ENCODE results near the gene TMEM87B.
"Not testable (repeated sequence)": the region's sequence is repeated elsewhere in the genome, so short reads cannot be mapped to it uniquely, and the experiment has no call there.

TMEM87B gene

DNA sequence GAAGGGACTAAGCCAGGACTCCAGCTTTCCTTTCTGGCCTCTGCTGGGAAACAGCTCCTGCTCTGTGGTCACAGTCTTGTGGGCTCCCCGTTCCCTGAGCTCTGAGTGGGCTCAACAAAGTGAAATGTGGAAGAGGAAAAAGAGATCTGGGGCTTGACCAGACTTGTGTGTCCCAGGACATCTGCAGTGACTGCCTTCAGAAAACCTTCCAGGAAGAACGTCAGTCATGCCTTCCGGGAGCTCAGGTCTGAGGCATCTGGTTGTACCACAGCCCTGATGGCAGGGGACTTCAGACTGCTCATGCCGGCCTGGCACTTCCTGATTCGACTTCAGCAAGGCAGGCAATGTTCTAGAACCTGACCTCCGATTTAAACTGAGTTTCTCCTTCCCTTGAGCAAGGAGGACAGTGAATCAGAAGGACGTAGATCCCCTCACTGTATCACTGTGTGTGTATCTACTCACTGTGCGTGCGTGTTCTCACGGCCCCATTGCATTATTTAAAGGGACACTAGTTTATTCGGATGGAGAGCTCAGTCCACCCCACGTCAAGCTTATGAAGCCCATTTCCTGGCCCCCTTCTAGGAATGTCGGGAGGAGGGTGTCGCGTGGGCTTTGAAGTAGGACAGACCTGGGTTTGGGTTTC lies 82.6 kb downstream of the TMEM87B start:
- DNase-seq: no peak

DNA sequence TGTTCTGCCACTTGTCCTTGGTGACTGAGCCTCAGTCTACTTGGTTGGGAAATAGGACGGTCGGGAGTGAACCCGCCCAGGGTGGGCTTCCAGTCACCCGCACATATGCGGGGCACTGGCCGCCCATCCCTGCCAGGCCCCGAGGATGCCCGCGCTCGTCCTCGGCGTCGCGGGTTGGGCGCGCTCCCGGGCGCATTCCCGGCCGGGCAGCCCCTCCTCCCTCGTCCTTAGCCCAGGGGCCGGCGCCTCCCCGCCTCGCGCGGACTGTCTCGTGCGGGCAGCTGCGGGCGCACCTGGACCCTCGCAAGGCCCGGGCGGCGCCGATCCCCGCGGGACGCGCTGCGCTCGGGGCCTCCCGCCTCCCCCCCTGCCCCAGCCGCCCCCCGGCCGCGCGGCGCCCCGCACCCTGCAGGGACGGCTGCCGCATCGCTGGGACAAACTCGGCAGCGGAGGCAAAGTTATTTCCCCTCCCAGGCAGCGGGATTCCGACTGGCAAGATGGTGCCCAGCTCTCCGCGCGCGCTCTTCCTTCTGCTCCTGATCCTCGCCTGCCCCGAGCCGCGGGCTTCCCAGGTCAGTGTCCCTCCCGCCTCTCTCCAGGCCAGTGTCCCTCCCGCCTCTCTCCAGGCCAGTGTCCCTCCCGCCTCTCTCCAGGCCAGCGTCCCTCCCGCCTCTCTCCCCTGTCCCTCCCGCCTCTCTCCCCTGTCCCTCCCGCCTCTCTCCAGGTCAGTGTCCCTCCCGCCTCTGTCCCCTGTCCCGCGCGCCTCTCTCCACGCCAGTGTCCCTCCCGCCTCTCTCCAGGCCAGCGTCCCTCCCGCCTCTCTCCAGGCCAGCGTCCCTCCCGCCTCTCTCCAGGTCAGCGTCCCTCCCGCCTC lies 83.3 kb downstream of the TMEM87B start, which contains the start of gene FBLN7:
TSS of gene FBLN7 (plus strand) at position 227 of the 874 bp plus-strand sequence. CDS start at position 498, 271 bp downstream.
- no peak for DNase-seq

- DNase-seq: not testable (repeated sequence)
These were observed 84.1 kb downstream of the TMEM87B start for GRCh38 chr2:112139033-112139614.

DNA sequence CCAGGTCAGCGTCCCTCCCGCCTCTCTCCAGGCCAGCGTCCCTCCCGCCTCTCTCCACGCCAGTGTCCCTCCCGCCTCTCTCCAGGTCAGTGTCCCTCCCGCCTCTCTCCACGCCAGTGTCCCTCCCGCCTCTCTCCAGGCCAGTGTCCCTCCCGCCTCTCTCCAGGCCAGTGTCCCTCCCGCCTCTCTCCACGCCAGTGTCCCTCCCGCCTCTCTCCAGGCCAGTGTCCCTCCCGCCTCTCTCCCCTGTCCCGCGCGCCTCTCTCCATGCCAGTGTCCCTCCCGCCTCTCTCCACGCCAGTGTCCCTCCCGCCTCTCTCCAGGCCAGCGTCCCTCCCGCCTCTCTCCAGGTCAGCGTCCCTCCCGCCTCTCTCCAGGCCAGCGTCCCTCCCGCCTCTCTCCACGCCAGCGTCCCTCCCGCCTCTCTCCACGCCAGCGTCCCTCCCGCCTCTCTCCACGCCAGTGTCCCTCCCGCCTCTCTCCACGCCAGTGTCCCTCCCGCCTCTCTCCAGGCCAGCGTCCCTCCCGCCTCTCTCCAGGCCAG lies 84.7 kb downstream of the TMEM87B start:
- DNase-seq: not testable (repeated sequence)

GRCh38 chr2:112140205-112140802 lies 85.2 kb downstream of the TMEM87B start:
- DNase-seq: no peak

DNA sequence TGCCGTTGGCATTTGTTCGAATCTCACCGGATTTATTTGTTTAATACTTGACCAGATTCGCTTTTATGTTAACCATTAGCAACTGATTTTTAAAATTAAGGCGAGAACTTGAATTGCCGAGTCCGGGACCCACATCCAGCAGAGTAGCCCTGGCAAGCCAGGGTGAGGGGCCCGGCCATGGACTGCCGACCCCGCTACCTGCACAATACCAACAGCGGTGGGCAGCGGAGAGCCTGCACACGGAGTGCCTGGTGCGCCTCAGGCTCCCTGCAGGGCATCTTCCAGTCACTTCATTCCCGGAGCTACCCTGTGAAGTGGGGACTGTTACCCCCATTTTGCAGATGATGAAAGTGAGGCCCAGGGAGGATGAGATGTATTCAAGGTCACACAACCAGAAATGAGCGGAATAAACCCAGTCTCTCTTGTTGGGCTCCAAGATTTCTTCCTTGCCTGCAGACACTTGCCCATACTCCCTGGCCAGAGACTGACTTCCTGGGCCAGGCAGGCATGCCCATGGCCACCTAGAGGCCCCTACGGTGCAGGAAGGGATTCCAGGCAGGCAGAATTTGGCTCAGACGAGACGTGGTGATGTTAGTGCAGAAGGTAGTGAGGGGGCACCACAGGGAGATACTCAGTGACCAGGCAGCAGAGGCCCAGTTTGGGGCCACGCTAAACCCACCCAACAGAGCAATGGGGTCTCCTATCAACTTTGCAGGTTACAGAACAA lies 86.0 kb downstream of the TMEM87B start:
- no peak for DNase-seq

DNA sequence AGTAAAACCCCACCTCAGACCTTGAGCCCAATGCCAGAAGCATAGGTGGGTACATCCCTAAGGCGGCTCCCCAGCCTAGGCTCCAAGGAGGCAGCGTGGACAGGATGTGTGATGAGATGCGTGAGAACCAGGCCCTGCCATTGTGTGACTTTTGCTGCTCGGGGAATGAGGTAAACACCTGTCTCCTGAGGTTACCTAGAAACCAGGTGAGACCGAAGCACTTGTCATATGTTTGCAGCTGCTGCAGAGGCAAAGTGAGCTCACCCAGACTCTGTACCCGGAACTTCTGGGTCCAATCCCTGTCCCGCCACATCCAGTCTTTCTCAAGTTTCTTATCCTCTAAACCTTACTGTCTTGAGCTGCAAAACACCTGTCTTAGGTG lies 86.5 kb downstream of the TMEM87B start:
- DNase-seq: no peak

GRCh38 chr2:112142525-112143078 lies 87.5 kb downstream of the TMEM87B start:
- DNase-seq: no peak

DNA sequence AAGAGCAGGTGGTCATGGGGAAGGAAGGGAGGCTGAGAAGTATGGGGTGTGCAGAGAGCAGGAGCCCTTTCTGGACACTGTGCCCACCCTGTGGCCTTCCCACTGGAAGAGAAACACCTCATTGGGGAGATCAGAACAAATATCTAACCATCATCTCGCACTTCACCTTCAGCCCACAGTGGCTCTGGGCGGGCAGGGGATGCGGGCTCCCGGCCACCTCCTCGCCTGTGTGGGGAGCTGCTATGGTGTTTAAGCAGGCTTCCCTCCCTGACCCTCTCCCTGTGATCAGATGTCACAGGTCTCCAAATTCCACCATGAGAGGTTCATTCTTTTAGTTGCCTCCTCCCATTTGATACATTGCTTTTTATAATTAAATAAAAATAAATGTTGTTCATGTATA lies 88.1 kb downstream of the TMEM87B start:
- DNase-seq: no peak

DNA sequence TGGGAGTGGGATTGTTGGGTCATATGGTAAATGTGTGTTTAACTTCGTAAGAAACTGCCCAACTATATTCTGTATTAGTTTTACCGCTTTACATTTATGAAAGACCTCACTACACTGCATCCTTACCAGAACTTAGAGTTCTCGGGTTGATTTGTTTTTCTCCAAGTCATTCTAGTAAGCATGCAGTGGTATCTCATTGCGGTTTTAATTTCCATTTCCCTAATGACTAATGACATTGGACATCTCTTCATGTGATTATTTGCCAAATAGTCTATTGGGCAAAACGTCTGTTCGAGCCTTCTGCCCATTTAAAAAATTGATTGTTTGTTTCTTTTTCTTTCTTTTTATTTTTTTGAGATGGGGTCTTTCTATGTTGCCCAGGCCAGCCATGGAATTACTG lies 89.9 kb downstream of the TMEM87B start:
- no peak for DNase-seq

DNA sequence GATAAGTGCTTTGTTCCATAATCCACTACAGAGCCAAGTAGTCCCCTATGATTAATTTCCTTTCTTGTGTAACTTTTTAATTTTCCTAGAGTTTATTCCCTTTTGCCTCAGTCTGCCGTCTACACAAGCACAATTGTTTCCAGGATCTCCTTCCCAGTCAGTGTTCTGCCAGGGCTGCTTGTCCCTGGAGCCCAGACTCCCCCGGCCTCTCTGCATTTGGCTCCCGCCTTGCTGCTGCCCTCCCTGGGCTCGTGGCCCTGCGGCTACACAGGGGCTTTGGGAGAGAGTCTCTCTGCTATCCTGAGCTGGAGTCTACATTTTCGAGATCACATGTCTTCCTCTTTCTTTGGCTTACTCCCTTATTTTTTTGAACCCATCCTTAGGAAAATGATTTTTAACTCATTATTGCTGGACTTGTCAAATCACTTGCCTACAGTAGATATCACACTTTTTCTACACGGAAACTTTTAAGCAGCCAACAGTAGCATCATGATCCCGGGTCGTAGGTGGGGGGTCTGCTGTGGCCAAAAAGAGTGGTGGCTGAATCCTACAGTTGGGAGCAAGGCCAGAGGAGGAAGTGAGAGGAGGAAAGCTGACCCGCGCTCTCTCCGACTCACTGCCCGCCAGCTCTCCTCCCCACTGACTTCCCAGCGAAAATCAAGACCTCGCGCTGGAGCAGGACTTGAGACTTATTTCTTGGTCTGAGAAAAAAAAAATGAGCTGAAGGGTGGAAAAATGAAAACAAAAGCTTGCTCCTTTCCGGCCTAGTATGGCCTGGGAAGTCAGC lies 92.5 kb downstream of the TMEM87B start:
- no peak for DNase-seq

DNA sequence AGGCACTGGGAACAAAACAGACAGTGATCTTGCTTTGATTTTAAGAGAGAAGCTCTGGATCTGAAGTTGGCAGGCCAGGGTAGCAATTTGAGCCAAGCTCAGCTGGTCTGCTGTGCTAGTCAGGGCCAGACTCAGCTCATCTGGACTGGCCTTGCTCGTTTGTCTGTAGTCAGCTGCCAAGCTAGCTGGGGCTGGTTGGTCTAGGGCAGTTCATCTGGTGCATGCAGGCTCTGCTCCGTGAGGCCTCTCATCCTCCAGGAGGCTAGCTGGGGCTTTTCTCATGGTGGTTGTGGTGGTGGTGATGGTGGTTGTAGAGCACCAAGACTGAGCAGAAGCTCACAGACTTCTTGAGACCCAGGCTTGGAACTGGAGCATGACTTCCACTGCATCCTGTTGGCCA lies 93.4 kb downstream of the TMEM87B start:
- no peak for DNase-seq

GRCh38 chr2:112149194-112149593 lies 94.1 kb downstream of the TMEM87B start:
- no peak for DNase-seq

- DNase-seq: no peak
These were observed 94.9 kb downstream of the TMEM87B start for GRCh38 chr2:112149866-112150435.

- DNase-seq: no peak
These were observed 95.4 kb downstream of the TMEM87B start for GRCh38 chr2:112150447-112150846.

DNA sequence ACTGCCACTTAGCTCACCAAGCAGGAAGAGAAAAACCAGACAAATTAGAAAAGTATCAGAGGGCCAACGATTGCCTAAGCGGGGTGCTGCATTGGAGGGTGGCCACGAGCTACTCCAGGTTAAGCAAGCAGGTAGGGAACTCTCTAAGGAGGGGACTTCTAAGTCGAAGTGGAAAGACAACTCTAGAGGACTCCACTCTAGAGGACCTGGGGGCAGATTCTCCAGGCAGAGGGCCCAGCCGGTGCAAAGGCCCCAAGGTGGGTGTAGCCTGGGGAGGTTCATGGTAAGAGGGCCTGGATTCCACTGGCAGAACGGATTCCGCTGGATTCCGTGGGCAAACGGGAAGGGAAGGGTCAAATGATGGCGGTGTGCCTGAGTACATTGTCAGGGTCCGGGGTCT lies 95.8 kb downstream of the TMEM87B start:
- no peak for DNase-seq

- no peak for DNase-seq
These were observed 96.2 kb downstream of the TMEM87B start for GRCh38 chr2:112151271-112151670.

DNA sequence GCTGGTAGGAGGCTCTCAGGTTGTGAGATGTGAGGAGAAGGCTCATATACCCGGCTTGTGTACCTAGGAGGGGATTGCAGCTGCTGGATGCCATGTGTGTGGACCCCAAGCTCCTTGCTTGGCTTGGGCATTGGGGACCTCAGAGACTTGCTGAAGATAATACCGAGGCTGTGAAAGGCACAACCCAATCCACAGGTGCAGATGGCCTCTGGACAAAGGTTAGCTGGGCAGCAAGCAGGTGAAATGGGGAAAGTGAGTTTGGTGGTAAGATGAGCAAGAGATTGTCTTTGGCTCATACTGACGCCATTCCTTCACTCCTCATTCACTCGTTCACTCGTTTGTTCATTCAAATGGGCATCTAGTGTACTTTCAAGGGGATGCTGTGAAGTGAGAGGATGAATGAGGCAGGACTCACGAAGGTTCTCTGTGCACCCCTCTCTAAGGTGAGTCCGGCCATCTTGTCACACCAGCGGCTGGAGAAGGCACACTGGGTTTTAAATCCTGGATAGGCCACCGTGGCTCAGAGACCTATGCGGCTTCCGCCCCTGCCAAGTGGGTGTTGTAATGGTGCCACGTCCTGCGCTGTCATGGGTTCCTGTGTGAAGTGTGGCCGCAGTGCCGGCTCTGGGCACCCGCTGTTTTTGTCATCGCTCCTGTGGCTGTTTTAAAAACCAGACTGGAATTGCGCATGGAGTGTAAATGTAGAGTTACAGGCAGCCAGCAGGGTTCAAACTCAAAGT lies 96.8 kb downstream of the TMEM87B start:
- DNase-seq: no peak

DNA sequence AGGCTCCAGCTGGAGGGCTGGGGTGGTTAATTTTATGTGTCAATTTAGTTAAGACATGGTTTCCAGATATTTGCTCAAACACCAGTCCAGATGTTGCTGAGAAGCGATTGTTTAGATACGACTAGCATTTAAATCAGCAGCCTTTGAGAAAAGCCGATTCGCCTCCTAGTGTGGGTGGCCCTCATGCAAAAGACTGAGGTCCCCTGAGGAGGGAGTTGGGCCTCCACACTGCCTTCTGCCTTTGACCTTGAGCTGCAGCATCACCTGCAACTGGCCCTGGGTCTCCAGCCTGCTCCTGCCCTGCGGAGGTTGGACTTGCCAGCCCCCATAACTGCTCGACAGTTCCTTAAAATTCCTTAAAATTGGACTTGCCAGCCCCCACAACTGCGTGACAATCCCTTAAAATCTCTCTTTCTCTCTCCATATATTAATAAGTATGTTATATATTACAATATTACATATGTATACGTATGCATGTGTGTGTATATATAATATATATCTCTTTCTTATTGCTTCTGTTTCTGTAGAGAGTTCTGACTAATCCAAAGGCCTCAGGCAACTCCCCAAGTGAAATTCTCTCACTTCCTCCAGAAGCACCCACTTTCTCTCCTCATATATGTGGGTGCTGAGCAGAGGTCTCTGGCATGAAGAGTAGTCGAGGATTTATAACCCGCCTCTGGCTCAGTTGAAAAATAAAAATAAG lies 97.6 kb downstream of the TMEM87B start:
- no peak for DNase-seq

DNA sequence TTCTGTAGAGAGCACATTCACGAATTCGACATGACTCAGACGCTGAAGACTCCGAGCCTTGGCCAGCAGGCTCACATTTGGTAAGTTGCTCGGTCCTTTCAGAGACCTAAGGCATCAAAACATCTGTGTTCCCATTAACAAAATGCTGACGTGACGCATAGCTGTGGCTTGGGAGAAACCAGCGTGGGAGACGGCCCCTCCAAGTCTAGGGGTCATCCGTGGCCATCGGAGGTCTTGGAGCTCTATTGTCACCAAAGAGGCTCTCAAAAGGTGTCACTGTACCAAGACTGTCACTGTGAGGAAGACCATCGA lies 98.1 kb downstream of the TMEM87B start:
- DNase-seq: no peak

Data from T-helper 9 cell (primary cell).